Raji (cell line): Measurements from ENCODE around the gene THBS4.

Experiments used
- POLR2A ChIP-seq: IDR thresholded peaks from 2 replicates; pipeline ENCODE4 v1.6.1; 2011; ENCODE audit warnings: low read depth, low read length, control low read depth; ENCODE audit not compliant: insufficient read depth

Gene THBS4

DNA sequence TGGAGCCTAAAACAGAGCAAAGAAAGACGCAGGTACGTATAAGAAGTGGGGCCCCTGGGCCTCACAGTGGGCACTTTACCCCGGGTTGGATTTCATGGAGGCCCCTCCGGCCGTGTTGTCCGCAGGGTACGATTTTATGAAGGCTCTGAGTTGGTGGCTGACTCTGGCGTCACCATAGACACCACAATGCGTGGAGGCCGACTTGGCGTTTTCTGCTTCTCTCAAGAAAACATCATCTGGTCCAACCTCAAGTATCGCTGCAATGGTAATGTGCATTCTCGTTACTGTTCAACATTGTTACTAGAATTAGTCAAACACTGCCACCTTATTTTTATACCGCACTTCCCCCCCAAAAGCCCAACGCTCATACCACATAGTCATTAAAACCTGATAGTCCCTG lies 47.1 kb downstream of the THBS4 start:
- no peak for TF ChIP-seq POLR2A

DNA sequence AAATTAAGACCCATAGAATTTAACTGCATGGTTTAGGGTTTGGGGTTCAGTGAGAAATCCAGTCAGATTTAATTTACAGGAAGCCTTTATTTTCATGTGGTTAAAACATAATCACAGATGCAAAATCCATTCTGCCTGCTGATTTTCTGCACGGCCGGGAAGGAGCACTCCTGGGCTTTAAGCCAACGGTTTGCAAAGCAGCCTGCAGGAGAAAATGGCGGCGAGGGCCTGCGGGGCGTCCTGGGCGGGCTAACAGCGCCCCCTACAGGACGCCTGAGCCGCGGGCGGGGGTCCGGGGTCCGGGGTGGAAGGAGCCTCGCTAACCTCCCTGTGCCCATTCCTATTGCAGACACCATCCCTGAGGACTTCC lies 47.6 kb downstream of the THBS4 start:
- no peak for TF ChIP-seq POLR2A

DNA sequence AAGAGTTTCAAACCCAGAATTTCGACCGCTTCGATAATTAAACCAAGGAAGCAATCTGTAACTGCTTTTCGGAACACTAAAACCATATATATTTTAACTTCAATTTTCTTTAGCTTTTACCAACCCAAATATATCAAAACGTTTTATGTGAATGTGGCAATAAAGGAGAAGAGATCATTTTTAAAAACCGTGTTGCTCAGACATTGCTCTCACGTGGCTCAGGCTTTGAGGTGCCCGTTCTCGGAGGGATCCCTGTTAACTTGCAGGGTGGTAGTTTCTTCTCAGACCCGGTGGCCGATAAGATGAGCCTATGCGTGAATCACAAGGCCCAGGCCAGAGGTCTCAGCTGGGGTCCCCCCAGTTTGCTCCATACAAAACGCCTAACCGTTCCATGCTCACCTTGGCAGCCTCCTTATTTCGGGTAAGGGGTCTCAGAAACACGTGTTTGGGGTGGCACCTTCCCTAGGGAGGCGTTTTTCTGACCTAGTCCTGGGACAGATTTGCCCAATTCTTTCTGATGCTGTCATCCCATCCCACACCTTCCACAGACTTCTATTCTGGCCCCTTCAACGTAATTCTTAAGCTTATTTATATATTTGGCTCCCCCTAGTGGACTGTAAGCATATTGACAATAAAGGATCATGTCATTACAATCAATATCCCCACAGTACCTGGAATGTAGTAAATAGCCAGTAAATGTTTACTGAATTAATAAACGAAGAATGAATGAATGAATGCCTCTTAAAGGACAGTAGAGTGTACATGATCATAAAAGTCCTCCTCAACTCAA lies 48.1 kb downstream of the THBS4 start:
- TF ChIP-seq POLR2A, result no peak

DNA sequence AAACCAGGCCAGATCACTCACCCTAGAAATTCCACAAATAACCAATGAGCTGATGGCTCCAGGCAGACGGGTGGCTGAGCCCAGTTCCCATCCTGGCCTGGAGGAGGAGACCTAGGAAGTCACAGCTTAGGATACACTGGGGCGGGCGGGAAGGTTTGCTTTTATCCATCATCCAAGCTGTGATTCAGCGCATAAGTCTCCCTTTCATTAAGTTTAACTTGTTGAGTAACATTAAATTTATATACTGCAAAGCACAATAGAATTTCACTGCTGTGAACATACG lies 55.7 kb downstream of the THBS4 start:
- TF ChIP-seq POLR2A, result no peak

DNA sequence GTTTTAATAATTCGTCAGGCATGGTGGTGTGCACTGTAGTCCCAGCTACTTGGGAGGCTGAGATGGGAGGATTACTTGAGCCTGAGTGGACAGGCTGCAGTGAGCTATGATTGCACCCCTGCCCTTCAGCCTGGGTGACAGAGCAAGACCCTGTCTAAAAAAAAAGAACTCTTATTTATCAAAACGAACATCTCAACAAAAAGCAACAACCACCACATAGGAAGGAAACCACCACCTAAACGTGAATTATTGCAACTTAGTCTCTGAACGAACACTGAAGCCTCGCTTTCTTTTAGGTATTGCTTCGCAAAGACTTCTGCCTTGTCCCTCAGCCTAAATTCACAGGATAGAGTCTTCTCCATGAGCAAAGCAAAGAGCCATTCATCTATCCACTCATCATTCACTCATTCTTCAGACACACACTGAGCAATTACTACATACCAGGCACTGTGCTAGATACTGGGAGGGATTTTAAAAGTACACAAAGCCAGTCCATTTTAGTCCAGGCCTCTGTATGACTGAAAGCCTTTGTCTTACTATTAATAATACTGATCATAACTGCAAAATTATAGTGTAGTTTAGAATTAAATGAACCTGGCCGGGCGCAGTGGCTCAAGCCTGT lies 57.4 kb downstream of the THBS4 start:
- TF ChIP-seq POLR2A, result no peak

DNA sequence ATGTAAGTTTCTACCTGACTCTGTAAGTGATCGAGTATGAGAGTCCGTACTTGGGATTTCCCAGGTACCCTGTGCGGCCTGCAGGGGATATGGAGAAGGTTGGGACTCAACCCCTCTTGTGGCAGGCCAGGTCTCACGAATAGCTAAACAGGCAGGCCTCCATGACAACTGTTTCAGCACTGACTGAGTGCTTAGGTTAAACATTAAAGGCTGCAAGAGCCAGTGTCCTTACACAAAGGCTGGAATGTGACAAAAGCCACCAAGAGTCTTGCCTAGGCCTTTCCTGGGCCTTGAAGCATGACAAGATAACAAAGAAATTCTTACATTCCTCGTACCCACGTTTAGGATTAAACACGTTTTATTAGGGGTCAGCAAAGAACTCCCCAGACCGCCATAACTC lies 58.6 kb downstream of the THBS4 start:
- no peak for TF ChIP-seq POLR2A

DNA sequence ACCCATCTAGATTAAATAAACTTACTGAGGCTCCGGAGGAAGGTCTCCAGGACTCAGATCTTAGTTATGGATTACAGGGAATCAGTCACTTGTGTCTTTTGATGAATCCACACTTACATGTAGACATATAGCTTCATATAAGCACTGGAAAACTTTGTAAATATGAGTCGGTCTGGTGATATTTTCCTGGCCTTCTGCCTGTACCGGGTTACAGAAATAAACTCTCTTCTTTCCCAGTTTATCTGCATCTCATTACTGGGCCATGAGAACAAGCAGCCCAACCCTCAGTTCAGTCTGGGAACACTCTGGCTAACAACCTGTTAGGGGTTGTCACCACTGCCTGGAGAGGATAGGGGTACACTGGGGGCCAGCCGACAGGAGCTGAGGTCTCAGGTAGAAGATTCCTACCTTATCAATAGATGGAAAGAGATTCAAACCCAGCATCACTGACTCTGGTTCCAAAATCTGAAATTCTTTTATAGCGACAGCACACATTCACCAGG lies 59.1 kb downstream of the THBS4 start:
- no peak for TF ChIP-seq POLR2A

DNA sequence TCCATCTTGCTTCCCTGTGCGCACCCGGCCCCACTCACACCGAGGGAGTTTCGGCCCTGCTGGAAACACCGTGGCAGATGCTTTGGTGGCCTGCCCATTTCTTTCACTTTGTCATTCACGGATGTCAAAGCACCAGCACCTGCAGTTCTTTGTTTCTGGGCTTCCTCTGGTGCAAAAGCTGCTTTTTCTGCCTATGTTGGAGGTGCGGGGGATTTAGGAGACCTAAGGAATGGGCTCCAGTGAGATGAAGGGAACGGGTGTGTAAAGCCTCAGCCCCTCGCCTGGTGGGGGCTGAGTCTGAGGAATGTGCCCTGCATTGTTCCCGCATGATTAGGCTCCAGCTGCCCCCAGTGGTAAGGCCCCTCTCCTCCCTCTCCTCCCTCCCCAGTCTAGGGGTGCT lies 62.3 kb downstream of the THBS4 start:
- no peak for TF ChIP-seq POLR2A

DNA sequence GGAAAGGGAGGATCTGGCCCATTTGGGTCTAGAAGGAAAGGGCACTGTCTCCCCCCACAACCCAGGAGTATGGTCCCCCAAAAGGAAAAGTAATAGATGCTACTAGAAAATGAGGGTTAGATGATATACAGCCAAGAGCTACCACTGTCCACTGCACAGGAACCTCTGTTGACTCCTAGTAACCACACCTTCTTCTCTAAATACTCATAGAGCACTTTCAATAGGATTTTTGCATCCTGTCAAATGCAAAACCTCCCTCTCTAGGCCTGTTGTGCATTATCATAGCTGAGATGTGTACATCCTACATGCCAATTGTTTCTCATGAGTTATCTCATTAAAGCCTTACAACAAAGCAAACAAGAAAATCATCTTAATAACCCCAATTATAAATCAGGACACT lies 66.8 kb downstream of the THBS4 start:
- no peak for TF ChIP-seq POLR2A

DNA sequence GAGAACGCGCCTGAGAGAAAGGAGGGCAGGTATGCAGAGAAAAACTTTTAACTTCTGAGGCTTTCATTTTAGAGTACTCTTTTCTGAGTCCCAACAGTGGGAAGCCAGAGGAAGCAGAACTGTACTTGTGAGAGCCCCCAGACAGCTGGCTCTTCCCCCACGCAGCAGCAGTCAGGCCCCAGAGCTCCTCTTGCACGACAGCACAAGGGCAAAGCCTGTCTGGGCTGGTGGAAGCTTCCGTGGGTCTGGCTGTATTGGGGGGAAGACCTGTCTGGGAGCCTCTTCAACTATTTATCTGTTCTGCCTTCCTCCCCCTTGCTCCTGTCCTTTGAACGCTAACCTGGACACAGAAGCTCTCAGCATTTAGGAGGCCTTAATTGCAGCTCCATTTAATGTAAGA lies 68.2 kb downstream of the THBS4 start:
- no peak for TF ChIP-seq POLR2A

DNA sequence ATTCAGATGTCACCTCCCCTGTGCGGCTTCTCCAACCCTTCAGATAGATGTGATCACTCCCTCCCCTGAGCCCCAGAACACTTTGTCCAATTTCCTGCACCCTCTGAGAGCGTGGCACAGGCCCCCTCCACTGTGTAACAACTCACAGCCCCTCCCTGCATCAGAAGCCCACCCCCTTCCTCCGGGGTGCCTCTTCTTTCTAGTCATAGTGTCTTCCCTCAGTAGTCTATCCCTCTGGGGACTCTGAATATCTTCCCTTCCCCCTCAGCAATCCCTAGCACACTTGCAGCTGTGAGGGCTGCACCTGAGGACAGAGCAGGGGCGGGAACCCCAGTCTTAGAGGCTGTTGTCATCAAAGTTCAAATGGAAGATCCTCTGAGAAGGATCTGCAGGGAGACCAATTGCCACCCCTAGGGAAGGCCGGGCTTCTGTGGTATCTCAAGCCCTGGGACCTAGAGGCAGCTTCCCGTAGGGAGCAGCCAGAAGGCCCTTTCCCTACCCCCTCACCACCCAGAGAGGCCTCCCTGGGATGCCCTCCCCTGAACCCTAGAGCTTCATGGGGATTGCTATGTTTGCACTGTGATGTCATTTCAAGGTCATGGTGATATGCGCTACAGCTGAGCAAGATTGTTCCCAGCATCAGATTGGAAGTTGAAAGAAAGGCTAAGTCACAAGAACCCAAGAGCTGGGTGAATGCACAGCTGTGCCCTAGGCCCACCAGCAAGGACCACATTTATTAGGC lies 70.7 kb downstream of the THBS4 start:
- TF ChIP-seq POLR2A, result no peak

DNA sequence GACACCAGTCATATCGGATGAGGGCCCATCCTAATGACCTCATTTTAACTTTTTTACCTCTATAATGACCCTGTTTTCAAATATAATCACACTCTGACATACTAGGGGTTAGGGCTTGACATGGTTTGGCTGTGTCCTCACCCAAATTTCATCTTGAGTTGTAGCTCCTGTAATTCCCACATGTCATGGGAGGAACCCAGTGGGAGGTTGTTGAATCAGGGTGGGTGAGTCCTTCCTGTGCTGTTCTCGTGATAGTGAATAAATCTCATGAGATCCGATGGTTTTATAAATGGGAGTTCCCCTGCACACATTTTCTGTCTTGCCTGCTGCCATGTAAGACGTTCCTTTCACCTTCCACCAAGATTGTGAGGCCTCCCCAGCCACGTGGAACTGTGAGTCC lies 71.8 kb downstream of the THBS4 start:
- TF ChIP-seq POLR2A, result no peak

DNA sequence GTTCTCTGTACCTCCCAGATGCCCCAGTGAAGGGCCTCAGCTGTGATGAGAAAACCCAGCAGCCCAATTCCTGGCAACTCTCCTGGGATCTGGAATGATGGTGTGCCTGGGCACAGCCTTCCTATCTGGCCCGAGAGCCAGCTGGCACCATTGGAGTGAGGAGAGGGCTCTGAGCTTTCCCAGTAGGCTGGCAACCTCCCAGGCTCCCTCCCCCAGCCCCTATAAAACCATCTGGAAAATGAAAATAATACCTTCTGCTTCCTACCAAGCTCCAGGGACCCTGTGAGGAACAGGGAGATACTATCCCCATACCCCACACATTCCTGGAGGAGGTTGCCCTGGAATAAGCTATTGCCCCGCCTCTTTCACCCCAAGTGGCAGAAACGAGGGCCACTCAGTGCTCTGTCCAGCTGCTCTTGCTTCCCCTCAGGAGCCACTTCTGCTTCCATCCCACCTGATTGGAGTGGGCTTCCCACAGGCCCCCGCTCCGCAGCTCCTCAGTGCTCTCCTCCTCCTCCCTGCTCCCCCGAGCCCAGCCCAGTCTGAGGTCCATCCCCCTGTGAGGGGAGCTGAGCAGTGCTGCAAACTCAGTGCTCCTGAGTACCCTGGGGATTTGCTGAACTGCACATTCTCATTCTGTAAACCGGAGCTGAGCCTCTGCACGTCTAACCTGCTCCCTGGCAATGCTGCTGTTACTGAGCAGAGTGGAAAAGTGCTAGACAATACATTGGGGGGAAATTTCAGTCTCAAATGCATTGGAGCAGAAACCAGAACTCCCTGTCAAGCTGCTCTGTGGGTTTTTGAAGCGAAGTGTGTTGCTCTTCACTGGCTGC lies 74.7 kb downstream of the THBS4 start:
- TF ChIP-seq POLR2A, result no peak

DNA sequence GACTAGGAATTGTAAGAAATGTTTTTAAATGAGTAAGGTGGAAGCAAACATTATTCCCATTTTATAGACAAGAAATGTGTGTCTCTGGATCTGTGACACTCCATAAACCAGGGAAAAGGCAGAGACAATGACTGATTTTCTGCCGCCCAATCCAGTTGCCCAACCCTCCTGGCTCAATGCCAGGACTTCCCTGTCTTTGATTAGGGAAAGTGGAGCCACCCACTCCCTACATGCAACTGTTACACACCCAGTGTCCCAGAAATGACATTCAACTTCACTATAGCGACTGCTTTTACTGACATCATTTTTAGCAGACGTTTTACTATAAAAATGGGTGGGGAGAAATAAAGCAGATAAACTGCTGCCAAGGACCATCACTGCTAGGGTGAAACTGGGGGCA lies 79.7 kb downstream of the THBS4 start:
- TF ChIP-seq POLR2A, result no peak

DNA sequence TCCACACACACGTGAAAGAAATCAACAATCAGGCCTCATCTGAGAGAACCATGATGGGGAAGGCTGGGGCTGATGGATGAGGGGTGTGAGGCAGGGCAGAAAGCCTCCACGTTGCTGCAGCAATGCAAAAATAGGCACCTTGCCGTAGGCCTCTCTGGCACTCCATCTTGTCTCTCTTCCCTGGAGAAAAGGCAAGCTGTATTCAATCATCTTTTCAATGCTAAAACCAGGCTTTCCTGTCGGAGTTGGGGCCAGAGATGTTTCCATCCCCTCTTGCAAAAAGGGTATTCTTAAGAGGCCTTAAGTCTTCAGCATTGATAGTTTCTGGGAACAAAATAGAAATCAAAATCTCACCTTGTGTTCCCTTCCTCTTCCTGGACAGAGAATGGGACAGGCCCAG lies 80.9 kb downstream of the THBS4 start:
- no peak for TF ChIP-seq POLR2A
